IPS-15b (cell line): ENCODE results near the gene MFSD6L.

Experiments used
- H3K27me3 ChIP-seq: one replicate; pipeline ENCODE4 v1.6.1; 2013; ENCODE audit warnings: low read length; ENCODE audit not compliant: control insufficient read depth, insufficient read depth
- H3K36me3 ChIP-seq: one replicate; pipeline ENCODE4 v1.6.1; 2013; ENCODE audit warnings: low read length; ENCODE audit not compliant: control insufficient read depth, insufficient read depth
- H3K4me1 ChIP-seq: one replicate; pipeline ENCODE4 v1.6.1; 2013; ENCODE audit warnings: mild to moderate bottlenecking, low read length; ENCODE audit not compliant: control insufficient read depth, insufficient read depth
- H3K4me3 ChIP-seq: one replicate; pipeline ENCODE4 v1.5.1; 2013; ENCODE audit warnings: low read depth, low read length
- H3K9ac ChIP-seq: one replicate; pipeline ENCODE4 v1.6.1; 2013; ENCODE audit warnings: low read depth, mild to moderate bottlenecking, low read length
- H3K9me3 ChIP-seq: one replicate; pipeline ENCODE4 v1.6.1; 2013; ENCODE audit warnings: mild to moderate bottlenecking, low read length; ENCODE audit not compliant: control insufficient read depth, insufficient read depth

The MFSD6L gene

DNA sequence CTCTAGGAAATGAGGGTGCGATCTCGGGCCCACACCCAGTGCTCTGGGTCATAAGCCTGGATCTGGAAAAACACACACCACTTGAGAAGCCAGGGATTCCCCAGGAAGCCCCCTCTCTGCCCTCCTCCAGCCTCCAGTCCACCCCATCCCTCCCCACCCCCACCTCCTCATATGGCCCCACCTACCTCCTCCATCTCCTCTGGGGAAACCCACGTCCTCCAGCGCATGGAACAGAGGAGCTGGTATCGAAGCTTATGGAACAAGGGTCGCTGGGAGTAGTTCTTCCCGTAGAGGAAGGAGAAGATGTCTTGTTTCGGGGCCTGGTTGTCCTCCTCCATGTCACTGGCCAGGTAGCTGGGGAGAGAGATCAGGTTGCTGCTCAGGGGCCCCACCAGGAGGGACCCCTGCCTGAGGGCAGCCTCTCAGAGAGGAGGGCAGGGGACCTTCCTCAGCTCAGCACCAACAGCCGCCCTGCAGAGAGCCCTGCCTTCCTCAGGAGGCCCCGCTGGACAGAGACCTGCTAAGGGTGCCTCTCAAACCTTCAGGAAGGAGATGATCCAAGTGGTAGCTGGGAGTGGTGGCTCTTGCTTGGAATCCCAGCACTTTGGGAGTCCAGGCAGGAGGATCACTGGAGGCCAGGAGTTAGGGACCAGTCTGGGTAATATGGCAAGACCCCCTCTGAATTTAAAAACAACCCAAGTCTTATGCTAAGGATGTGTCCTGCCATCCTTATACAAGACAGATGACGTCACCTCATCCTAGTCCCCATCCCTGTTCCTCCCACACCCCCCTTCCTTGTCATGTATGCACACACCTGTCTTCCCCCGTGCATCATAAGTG is 45.8 kb downstream of the MFSD6L start:
- Histone ChIP-seq H3K4me1 (no peaks in the 10 kb centered on the region), H3K9me3 (no peaks in the 10 kb centered on the region), H3K9ac (no peak overlapping the region), H3K27me3 (no peaks in the 10 kb centered on the region), H3K36me3 (no peaks in the 10 kb centered on the region), H3K4me3 (no peak overlapping the region)

DNA sequence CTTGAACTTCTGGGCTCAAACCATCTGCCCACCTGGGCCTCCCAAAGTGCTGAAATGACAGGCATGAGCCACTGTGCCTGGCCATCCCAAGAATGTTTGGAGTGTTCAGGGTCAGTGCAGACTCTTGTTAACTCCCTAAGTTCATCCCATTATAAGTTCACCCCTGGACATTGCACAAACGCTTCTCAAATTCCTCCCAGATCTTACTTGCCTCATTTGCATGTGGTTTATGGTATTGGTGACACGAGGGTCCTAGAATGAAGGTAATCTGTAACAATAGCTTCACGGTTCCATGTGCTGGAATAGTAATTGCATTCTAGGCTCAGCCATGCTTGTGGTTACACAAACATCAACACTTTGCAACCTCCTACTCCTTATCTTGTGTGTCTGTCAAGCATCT is 49.5 kb downstream of the MFSD6L start:
- H3K4me1 ChIP-seq, result no peaks in the 10 kb centered on the region
- H3K27me3 ChIP-seq, result peaks cover 5% of the 10 kb centered on the region
- H3K36me3 ChIP-seq, result no peaks in the 10 kb centered on the region
- H3K9me3 ChIP-seq, result no peaks in the 10 kb centered on the region
- H3K9ac ChIP-seq, result no peak overlapping the region
- no peak overlapping the region for H3K4me3 ChIP-seq

DNA sequence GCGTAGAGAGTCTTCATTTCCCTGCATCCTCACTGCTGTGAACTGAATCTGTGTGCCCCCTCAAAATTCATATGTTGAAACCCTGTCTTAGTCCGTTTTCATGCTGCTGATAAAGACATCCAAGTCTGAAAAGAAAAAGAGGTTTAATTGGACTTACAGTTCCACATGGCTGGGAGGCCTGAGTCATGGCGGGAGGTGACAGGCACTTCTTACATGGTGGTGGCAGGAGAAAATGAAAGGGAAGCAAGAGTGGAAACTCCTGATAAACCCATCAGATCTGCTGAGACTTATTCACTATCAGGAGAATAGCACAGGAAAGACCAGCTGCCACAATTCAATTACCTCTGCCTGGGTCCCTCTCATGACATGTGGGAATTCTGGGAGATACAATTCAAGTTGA is 51.4 kb downstream of the MFSD6L start:
- Histone ChIP-seq H3K9me3 (no peaks in the 10 kb centered on the region), H3K36me3 (no peaks in the 10 kb centered on the region), H3K9ac (no peak overlapping the region), H3K4me3 (no peak overlapping the region), H3K4me1 (no peaks in the 10 kb centered on the region), H3K27me3 (peaks cover 5% of the 10 kb centered on the region)
